SH-SY5Y (cell line): ENCODE results near the gene MEIS3.

Source experiments
- GATA2 ChIP-seq: IDR thresholded peaks from 2 replicates; pipeline ENCODE4 v1.6.1; 2011; ENCODE audit warnings: mild to moderate bottlenecking, low read depth, low read length
- GATA3 ChIP-seq: IDR thresholded peaks from 2 replicates; pipeline ENCODE4 v1.6.1; 2011; ENCODE audit warnings: low read depth, mild to moderate bottlenecking, low read length, moderate library complexity

- TF ChIP-seq GATA2 (peak; percentile 57; the same call in 1 of the 2 replicates), GATA3 (no peak)
Observed at GRCh38 chr19:47438793-47439220, 19.5 kb upstream of the MEIS3 start.
